Ishikawa (cell line): Measurements from ENCODE around the gene GSK3A.

Experiments
- CEBPB ChIP-seq: IDR thresholded peaks from 2 replicates; pipeline ENCODE4 v1.6.1; 2012
- CREB1 ChIP-seq: IDR thresholded peaks from 2 replicates; pipeline ENCODE4 v1.6.1; 2012; ENCODE audit warnings: low read depth
- EGR1 ChIP-seq: IDR thresholded peaks from 2 replicates; pipeline ENCODE4 v1.6.1; 2012
- EP300 ChIP-seq: IDR thresholded peaks from 2 replicates; pipeline ENCODE4 v1.6.1; 2012; ENCODE audit warnings: borderline replicate concordance
- FOXM1 ChIP-seq: IDR thresholded peaks from 2 replicates; pipeline ENCODE4 v1.6.1; 2012; ENCODE audit warnings: low read depth, borderline replicate concordance
- MAX ChIP-seq: IDR thresholded peaks from 2 replicates; pipeline ENCODE4 v1.6.1; 2012
- NFIC ChIP-seq: IDR thresholded peaks from 2 replicates; pipeline ENCODE4 v1.6.1; 2012
- RAD21 ChIP-seq: IDR thresholded peaks from 2 replicates; pipeline ENCODE4 v1.6.1; 2012; ENCODE audit warnings: low read depth
- TAF1 ChIP-seq: IDR thresholded peaks from 2 replicates; pipeline ENCODE4 v1.6.1; 2012; ENCODE audit warnings: low read depth, mild to moderate bottlenecking
- TCF12 ChIP-seq: IDR thresholded peaks from 2 replicates; pipeline ENCODE4 v1.6.1; 2012; ENCODE audit warnings: low read depth
- TEAD4 ChIP-seq: IDR thresholded peaks from 2 replicates; pipeline ENCODE4 v1.6.1; 2012
- YY1 ChIP-seq: IDR thresholded peaks from 2 replicates; pipeline ENCODE4 v1.6.1; 2012; ENCODE audit warnings: low read depth
- ZBTB7A ChIP-seq: IDR thresholded peaks from 2 replicates; pipeline ENCODE4 v1.6.1; 2012; ENCODE audit warnings: low read depth
- TF ChIP-seq, protein P1 (sequence below): IDR thresholded peaks from 2 replicates; pipeline ENCODE4 v1.6.1; 2012
- TF ChIP-seq, protein P2 (sequence below): IDR thresholded peaks from 2 replicates; pipeline ENCODE4 v1.6.1; 2012; ENCODE audit warnings: low read depth, mild to moderate bottlenecking

GSK3A gene

GRCh38 chr19:42280815-42281145, 38.4 kb upstream of the GSK3A start:
- TF ChIP-seq FOXM1, result no peak
- no peak for TF ChIP-seq EP300
- no peak for TF ChIP-seq CEBPB
- no peak for TF ChIP-seq EGR1
- TF ChIP-seq TCF12, result no peak; the same call in 1 of the 2 replicates
- TF ChIP-seq MAX, result no peak
- TF ChIP-seq TEAD4, result no peak
- TF ChIP-seq YY1, result no peak

GRCh38 chr19:42279902-42280814, 37.8 kb upstream of the GSK3A start:
- TF ChIP-seq CREB1 (no peak), NFIC (peak; percentile 87), EP300 (peak; percentile 57; the same call in 1 of the 2 replicates), MAX (peak; percentile 45; the same call in 1 of the 2 replicates), RAD21 (peak; percentile 70), CEBPB (no peak), TEAD4 (no peak), TCF12 (peak; percentile 49), ZBTB7A (peak; percentile 81), EGR1 (peak; percentile 94), TAF1 (peak; percentile 58), FOXM1 (no peak)

GRCh38 chr19:42279155-42279901, 36.9 kb upstream of the GSK3A start:
- no peak for TF ChIP-seq YY1
- no peak for TF ChIP-seq EP300
- no peak for TF ChIP-seq TCF12
- no peak for TF ChIP-seq CREB1
- no peak for TF ChIP-seq TEAD4
- no peak for TF ChIP-seq ZBTB7A
- no peak for TF ChIP-seq MAX
- no peak for TF ChIP-seq NFIC

DNA sequence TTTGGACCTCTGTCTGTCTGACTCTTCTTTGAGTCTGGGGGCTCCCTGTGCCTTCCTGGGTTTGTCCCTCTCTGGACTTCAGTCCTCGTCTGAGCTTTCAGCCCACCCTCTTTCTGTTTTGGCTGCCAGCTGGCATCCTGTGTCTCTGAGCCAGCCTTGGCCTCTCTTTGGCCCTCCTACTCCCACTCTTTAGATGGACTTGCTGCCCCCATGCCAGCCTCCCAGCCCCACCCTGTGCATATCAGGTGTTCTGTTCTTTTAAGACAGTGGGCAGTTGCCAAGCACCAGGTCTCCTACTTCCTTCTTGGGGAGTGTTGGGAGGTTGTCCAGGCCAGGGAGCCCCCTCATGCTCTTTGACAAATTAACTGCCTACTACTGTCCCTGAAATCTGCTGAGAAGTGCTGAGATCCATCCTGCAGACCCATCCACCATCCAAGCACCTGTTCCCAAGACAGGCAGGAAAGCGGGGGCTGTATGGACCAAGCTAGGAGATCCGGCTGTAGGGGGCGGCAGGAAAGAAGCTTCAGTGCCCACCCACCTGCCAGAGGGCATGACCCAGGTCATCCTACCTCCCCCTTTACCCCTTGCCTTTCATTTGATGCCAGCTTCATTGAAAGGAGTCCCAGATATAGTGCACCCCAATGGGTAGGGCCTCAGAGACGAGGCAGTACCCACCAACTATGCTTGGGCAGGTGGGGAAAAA, 36.2 kb upstream of the GSK3A start:
- TF ChIP-seq MAX (no peak), TEAD4 (no peak), FOXM1 (no peak), RAD21 (no peak), EGR1 (no peak), CEBPB (no peak), TAF1 (no peak), NFIC (no peak), EP300 (no peak), CREB1 (no peak), YY1 (no peak), TCF12 (no peak)
- TF ChIP-seq, protein P1, sequence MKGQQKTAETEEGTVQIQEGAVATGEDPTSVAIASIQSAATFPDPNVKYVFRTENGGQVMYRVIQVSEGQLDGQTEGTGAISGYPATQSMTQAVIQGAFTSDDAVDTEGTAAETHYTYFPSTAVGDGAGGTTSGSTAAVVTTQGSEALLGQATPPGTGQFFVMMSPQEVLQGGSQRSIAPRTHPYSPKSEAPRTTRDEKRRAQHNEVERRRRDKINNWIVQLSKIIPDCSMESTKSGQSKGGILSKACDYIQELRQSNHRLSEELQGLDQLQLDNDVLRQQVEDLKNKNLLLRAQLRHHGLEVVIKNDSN, result no peak

DNA sequence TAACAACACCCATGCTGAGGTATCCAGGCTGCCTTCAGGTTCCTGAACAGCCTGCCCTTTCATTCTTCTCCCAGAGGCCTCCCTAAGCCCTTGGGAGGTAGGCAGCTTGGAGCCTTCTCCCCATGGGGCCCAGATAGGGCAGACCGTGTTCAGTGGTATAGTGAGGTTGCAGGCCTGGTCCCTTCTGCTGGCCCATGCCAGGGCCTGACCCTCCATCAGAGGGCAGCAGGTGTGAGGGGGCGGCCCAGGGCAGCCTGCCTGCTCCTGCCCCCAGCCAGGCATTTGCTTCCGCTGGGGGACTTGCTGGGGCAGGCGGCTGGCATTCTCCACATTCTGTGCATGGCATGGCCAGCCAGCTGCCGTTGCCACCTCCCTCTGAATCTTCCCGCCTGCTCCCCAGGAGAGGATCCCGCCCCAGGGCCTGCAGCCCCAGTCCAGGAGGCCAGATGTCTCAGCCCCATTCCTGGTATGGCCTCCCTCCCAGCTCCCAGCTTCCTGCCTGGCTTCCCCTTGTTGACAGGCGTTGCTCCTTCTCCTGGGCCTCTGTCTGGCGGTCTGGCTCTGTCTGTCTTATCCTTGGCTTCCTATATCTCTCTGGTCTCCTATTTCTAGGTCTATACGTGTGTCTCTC, 35.5 kb upstream of the GSK3A start:
- TF ChIP-seq TCF12 (0 out of 2 replicates have a peak, but pooled peaks have one; percentile 20), NFIC (no peak), MAX (no peak), EGR1 (peak; percentile 26; the same call in 1 of the 2 replicates), TEAD4 (peak; percentile 64)
- TF ChIP-seq, protein P1, result no peak

DNA sequence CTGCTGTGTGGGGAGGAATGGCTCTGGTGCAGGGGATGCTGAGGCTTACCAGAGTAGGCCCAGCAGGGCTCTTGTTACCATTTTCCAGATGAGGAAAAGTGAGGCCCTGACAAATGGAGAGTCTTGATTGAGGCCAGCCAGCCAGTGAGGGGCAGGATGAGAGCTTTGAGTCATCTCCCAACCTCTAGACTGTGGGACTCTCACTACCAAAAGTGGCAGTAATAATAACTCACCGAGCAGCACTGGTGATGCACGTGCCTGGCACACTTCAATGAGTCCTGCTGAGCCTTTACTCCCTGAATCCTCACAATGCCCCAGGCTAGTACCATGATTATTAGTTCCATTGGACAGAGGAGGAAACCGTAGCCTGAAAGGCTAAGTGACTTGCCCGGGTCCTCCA, 34.4 kb upstream of the GSK3A start:
- TF ChIP-seq NFIC (no peak), FOXM1 (no peak), TEAD4 (no peak), EP300 (no peak), RAD21 (no peak), ZBTB7A (no peak), CREB1 (no peak), MAX (no peak), YY1 (no peak), TCF12 (no peak), CEBPB (no peak), EGR1 (no peak), TAF1 (no peak)
- TF ChIP-seq, protein P1, result no peak
- TF ChIP-seq, protein P2, sequence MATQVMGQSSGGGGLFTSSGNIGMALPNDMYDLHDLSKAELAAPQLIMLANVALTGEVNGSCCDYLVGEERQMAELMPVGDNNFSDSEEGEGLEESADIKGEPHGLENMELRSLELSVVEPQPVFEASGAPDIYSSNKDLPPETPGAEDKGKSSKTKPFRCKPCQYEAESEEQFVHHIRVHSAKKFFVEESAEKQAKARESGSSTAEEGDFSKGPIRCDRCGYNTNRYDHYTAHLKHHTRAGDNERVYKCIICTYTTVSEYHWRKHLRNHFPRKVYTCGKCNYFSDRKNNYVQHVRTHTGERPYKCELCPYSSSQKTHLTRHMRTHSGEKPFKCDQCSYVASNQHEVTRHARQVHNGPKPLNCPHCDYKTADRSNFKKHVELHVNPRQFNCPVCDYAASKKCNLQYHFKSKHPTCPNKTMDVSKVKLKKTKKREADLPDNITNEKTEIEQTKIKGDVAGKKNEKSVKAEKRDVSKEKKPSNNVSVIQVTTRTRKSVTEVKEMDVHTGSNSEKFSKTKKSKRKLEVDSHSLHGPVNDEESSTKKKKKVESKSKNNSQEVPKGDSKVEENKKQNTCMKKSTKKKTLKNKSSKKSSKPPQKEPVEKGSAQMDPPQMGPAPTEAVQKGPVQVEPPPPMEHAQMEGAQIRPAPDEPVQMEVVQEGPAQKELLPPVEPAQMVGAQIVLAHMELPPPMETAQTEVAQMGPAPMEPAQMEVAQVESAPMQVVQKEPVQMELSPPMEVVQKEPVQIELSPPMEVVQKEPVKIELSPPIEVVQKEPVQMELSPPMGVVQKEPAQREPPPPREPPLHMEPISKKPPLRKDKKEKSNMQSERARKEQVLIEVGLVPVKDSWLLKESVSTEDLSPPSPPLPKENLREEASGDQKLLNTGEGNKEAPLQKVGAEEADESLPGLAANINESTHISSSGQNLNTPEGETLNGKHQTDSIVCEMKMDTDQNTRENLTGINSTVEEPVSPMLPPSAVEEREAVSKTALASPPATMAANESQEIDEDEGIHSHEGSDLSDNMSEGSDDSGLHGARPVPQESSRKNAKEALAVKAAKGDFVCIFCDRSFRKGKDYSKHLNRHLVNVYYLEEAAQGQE, result no peak
